GM18867 (cell line): Measurements from ENCODE around the gene KCNB1.

Experiments
- ATAC-seq: cut with Tn5 transposase; IDR thresholded peaks from one replicate; pipeline ENCODE4 v1.9.1; 2021; ENCODE audit warnings: mild to moderate bottlenecking, moderate library complexity; ENCODE audit not compliant: unreplicated experiment

Gene KCNB1

DNA sequence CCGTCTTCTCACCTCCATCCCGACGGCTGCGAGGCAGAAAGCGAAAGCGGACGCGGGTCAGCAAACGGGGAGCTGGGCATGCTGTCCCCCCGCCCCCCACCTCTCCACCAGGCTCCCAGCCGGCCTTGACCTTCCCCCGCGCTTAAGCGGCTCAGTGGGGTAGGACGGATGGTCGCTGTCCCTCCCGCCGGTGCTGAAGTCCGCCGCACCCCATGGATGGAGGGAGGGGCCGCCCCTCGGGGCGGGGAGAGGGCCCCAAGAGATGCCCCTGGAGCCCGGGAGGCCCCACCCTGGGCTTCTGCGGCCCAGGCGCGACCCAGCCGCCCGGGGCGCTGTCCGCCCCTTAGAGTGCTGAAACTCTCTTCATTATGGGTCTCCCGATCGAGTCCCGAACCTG lies at the start of gene KCNB1:
Gene KCNB1, minus strand, starts transcription at position 48 of the 397 bp plus-strand sequence. CDS start 188 bp downstream, outside the sequence.
- no peak for ATAC-seq

DNA sequence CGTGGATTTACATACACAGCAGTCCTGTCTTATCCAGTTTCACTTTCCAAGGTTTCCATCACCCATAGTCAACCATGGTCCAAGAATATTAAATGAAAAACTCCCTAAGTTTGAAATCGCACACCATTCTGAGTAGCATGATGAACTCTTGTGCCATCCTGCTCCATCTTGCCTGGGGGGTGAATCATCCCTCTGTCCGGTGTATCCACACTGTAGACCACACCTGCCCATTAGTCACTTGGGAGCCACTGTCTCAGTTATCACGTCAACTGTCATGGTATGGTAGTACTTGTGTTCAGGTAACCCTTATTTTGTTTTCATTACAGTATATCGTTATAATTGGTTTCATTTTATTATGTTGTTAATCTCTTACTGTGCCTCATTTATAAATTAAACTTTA lies 47.0 kb upstream of the KCNB1 start:
- ATAC-seq: no peak

DNA sequence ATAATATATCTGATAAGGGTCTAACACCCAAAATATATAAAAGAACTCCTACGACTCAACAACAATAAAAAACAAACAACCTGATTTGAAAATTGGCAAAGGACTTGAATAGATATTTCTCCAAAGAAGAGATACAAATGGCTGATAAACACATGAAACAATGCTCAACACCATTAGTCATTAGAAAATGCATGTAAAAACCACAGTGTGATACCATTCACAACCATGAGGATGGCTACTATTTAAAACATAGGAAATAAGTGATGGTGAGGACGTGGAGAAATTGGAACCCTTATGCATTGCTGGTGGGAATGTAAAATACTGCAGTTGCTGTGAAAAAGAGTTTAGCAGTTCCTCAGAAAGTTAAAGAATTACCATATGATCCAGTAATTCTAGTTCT lies 44.1 kb upstream of the KCNB1 start:
- ATAC-seq: no peak

DNA sequence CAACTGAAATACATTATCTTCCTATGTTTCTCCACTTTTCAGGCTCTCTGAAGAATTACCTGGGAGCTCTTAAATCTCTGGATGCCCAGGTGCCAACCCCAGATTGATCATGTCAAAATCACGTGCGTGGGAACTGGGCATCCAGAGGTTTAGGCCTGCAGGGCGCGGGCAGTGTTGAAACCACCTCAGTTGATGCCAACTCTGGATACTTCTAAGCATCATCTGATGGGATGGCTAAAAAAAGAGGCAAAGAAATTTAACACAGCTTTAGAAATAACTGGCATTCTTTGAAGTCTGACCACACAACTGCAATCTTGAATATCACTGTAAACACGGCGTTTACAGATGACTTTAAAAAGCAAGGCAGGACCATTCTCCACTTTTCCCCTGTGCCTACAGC lies 43.6 kb upstream of the KCNB1 start:
- ATAC-seq: no peak

DNA sequence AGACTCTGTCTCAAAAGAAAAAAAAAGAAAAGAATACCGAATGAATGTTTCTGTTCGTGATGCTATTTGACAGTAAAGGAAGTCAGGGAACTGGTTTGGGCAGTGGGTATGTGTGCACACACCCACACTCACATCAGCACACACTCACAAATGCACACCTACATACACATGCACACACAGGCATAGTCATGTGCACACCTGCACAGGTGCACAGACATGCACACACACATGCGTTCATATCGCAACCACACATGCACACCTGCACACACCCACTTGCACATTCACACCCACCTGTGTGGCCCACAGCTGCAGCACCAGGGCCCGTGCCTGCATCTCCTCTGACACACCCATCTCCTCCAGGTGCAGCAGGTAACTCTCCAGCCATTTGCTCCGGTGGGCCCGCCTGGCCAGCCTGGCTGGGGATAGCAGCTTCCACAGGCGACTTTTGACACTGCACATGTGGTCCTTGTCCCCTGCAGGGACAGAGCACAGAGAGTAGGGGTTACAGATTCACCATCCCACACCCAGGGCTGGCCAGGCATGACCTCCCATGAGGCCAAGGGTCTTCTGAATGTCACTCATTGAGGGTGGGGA lies 41.4 kb upstream of the KCNB1 start:
- ATAC-seq: no peak

DNA sequence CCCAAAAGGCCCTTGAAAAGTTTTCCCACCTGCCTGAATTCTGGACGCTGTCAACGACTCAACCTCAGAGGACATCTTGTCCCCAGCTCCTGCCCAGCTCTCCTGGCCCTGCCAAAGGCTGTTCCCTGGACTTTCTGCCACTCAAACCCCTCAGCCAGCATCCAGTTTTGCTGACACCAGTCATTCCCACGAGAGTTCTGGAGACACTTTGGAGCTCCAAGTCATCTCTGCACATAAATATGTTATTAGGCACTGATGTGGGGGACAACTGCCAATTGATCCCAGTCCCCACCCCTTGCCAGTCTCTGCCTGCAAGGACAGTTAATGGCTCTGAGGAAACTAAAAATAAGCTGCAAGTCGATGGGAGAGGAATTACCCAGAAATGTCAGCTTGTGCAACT lies 38.9 kb upstream of the KCNB1 start:
- no peak for ATAC-seq

DNA sequence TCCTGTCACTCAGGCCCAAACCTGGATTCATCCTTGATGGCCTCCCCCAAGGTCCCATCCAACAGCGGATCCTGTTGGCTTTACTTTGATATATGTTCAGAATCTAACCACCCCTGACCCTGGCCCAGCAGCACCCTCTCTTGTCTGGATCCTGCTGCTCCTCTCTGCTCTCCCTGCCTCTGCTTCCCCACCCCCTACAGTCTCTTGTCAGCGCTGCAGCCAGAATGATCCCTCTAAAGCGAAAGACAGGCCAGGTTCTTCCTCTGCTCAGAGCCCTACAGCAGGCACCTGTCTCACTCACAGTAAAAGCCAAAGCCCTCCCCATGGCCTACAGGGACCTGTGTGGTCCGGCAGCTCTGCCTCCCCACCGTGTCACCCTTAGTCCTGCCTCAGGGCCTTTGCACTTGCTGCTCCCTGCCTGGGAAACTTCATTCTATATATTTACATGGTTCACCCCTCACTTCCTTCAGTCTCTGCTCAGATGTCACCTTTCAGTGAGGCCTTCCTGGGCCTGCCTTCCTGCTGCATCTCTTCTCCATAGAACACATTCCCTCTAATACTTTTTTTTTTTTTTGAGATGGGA lies 37.4 kb upstream of the KCNB1 start:
- no peak for ATAC-seq

DNA sequence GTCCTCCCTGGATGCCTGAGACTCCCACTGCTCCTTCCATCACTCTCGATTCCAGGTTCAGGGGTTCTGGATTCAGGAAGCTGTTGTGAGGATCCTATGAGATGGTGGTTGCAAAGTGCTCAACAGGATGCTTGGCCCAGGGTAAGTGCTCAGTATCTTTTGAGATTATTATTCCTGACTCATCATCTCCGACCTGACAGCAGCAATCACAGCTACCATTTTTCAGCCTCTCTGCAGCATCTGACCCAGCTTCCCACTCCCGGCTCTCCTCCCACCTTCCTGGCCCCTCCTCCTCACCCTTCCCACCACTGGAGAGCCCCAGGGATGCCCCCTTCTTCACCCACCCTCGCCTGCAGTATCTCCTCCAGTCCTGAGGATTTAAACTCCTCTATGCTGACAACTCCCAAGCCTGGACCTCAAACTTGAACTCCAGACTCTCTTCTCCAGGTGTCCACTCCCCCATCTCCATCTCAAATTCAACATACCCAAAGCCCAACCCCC lies 36.8 kb upstream of the KCNB1 start:
- no peak for ATAC-seq

DNA sequence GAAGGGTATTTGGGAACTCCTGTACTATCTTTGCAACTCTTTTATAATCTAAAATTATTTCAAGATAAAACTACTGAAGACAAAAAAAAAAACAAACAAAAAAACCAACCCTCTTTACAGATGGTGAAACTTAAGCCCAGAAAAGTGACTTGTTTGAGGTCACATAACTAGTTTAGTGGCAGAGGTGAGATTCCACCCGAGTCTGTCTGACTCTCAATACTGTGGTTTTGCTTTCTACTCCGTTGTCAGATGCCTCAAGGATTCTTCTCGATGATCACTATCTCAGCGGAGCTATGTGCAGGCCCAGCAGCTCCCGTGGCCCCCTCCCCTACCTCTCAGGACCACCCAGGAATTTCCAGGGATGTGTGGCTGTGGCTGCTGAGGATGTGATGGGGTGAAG lies 36.1 kb upstream of the KCNB1 start:
- ATAC-seq: no peak

DNA sequence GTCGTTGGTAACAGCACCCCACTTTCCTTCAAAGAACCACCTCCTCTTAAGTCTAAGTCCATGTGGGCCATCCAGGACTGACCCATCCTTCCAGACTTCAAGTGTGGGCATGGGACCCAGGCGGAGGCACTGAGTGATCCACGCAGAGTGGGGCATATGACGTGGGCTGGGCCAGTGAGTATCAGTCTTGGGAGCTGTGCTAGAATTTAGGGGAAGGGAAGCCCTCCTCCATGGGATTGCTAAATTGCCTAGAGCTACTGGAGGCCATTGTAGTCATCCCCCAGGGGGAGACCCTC lies 35.3 kb upstream of the KCNB1 start:
- ATAC-seq: no peak

DNA sequence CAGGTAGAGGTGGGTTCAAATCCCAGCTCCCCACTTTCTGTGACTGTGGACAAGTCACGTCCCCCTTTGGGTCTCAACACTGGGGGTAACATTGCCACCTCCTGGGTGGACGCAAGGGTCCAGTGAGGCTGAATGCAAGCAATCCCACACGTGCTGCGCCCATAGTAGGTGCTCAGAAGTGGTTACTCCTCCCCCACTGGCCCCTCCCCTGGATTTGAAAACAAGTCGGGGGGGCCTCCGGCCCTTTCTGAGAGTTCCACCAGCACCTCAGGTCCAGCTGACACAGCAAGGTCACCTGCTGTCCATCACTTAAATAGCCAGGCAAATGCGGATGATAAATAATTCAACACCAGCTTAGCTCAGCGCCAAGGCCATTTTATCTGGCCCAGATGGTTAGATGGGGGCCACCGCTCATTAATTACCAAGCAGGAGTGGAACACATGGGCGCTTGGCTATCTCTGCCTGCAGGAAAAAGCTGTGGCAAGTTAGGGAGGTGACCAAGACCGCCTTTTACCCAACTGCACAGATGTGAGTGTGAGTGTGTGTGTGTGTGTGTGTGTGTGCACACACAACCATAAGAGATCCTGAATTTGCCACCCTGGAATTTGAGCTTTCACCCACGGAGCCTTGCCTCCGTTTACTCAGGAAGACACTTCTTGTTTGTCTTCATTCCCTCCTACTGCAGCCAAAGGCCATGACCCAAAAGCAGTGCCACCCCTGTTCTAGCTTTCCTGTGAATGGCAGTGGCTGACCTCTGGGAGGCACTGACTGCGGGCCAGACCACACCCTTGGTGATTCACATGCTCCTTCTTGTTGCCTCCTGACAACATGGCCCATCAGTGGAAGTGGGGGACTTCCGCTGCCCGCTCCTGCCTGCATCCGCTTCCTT lies 34.7 kb upstream of the KCNB1 start:
- ATAC-seq: no peak

DNA sequence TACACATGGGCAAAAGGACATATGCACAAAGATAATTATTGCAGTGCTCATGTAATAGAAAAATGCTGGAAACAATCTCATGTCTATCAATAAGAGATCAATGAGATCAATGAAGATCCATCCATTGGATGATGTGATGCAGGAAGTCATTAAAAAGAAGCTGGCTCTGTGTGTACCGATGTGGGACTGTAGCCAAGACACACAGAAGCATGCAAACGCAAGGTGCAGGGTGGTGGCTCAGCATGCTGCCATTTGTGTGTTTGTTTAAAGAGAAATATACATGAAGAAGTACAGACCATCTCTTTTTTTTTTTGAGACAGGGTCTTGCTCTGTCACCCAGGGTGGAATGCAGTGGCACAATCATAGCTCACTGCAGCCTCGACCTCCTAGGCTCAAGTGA lies 33.1 kb upstream of the KCNB1 start:
- ATAC-seq: no peak

DNA sequence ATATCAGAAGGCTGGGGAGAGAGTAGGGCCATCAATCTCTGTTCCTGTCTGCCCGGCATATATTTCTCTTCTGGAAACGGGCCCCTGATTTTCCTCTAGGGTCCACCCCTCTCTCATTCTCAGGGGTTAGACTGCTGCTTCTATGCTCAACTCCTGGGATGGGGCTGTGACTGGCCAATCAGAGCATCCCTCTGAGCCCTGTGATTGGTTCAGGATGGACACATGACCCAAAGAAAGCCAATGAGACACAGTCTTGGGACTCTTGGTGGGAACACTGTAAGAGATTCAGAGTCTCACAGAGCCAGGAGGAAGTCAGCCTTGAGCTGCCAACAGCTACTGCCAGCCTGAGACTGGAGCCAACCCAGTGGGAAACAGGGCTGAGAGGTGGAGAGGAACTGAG lies 31.0 kb upstream of the KCNB1 start:
- no peak for ATAC-seq

DNA sequence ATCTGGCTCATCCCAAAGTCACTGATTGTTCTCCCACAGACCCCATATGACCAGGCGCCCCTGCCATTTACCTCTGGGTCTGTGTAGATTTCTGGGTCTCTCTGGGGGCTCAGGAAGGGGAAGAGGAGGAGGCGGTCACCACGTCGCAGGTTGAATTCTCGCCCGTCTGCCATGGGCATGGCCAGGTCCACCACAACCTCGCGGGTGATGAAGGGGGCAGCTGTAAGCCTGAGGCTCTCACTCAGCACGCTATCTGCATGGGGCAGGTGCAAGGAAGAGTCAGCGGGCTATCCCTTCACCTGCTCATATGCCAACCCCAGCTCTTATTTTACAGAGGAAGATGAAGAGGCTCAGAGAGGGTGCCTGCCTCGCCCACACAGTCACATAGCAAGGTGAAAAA lies 30.5 kb upstream of the KCNB1 start:
- ATAC-seq: no peak

DNA sequence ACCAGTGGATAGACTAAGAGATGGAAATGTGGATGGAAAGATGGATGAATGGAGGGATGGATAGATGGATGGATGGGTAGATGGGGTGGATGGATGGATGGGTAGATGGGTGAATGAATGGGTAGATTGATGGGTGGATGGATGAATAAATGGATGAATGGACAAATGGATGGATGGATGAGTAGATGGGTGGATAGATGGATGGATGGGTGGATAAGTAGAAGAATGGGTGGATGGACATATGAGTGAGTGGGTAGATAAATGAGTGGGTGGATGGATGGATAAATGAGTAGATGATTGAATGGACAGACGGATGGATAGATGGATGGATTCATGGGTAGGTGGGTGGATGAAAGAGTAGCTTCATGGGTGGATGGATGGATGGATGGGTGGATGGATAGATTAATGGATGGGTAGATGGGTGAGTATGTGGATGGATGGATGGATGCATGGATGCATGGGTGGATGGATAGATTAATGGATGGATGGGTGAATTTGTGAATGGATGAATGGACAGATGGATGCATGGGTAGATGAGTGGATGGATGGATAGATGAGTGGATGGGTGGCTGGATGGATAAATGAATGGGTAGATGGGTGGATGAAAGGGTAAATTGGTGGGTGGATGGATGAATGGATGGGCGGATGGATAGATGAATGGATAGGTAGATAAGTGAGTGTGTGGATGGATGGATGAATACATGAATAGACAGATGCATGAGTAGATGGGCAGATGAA lies 29.5 kb upstream of the KCNB1 start:
- no peak for ATAC-seq

DNA sequence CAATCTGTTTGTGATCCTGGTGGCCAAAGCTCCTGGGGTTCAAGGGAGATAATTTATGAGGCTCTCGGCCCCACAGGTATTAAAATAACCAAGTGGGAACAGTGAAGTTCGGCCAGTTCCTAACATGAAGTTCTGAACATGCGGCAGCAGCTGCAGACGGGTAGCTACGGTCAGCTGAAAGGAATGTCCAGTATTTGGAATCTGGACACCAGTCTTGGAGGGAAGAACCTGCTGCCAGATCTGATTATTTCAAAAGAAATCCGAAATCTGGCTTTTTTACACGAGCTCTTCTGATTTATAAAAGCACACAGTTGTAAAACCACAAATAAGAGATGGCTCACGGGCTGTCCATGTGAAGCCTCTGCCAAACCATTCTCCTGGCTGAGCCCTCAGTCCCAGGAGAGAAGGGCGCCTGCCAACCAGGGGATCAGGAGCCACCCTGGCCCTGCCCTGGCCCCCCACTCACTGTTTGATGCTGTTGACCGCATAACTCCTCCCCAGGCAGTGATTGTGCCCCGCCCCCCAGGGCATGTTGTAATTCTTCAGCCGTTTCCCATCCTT lies 28.2 kb upstream of the KCNB1 start:
- no peak for ATAC-seq

DNA sequence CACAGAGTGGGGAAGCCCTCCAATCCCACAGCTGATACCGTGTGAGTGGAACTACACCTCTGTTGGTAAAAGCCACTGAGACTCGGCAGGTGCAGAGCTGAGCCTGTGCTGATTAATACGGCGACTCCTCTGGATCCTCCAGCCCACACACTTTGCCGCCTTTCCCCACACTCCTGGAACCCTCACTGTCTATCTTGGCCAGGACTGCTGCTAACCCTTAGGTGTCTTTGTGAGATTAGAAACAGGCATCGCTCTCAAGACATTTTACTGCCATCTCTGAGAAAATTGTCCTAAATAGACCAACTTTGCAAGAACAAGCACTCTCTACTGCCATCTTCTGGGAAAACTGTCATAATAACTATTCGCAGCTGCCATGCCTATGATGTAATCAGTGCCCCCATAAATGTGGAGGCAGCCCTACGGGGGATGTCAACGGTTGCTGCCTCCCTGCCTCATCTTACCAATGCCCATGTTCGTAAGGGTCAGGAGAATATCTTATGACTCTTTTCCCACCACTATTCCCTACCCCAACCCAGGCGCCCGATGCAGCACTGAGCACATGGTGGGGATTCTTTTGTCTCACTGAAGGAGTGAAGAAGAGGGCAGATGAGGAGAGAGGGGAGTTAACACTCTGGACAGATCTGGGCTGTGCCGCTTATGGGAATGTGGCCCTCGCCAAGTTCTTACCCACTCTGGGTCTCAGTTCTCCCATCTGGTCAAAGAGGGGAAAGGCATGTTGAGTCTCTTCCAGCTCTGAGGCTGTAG lies 26.1 kb upstream of the KCNB1 start:
- ATAC-seq: no peak

DNA sequence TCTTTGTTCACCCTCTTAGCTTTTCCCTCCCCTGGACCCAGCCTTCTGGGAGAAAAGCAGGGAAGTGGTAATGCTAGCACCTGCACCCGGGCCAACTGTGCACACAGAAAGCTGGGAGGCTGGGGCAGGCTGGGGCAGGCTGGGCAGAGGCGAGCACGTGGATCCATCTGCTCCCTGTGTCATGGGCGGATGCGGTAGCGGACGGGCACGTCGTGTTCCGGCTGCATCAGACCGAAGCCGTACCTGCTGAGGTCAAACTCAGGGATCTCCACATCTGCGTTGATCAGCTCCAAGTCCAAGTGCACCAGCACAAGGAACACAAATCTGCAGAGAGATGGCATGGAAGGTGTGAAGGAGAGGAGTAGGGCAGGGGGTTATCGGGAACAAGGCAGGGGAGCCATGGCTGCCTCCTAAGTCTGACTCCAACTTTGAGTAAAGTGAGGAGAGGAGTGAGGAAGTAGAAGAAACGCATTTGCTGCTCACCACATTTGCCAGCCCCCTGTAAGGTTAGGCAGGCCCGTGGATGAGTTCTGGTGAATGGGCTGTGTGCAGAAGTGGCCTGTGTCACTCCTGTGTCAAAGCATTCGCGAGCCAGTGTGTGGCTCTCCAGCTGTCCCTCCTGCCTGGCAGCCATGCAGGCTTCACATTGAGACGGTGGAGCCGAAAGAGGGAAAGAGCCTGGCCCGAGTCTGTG lies 25.4 kb upstream of the KCNB1 start:
- no peak for ATAC-seq

DNA sequence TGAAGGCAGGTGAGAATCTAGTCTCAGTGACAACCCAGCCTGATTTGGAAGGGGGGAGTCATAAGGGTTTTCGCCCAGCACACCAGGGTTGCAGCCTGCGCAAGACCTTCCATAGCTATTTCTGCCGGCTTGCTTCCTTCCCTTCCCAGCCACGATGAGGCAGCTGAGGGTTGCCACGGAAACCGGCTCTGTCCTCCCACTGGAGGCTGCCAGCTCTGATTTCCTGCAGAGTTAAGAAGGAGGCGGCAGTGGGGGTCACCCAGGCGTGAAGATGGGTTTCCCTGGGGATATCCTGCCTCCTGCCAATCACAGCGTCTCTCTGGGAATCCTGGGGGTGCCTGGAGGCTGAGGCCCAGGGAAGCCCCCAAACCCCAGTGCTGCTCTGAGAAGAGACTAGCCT lies 23.1 kb upstream of the KCNB1 start:
- no peak for ATAC-seq

DNA sequence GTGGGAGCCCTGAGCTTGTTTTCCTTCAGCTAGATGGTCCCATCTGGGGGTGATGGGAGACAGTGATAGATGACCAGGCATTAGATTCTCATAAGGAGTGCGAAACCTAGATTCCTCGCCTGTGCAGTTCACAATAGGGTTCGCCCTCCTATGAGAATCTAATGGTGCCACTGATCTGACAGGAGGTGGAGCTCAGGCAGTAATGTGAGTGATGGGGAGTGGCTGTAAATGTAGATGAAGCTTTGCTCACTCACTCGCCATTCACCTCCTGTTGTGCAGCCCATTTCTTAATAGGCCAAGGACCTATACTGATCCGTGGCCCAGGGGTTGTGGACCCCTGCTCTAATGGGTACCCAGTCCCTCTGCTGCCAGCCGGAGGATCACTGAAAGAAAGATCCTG lies 20.7 kb upstream of the KCNB1 start:
- no peak for ATAC-seq
